GM10248 (cell line): Measurements from ENCODE around the gene RUSF1.
A peak's percentile ranks its signal among the peaks of the same experiment; 100 is the strongest.

Source experiments
- CTCF ChIA-PET: fragments of 300-600 bp; sonication (Branson Sonifier 250); formaldehyde crosslinking; extraction: SDS; loops from one replicate; lab custom pipeline; 2021; ENCODE audit warnings: antibody characterized with exemption; lab: Yijun Ruan, JAX
- POLR2A ChIA-PET: fragments of 350-650 bp; sonication (Branson Sonifier 250); formaldehyde crosslinking; extraction: SDS; loops from one replicate; lab custom pipeline; 2020; ENCODE audit warnings: antibody characterized with exemption; lab: Yijun Ruan, JAX
- DNase-seq: peaks from one replicate; pipeline ENCODE4 v3.0.0; 2012; ENCODE audit errors: extremely low spot score
- TF ChIP-seq, protein P1 (sequence below): IDR thresholded peaks from 2 replicates; pipeline ENCODE4 v1.5.1; 2012; ENCODE audit warnings: mild to moderate bottlenecking, low read depth; ENCODE audit errors: extremely low read depth, missing control alignments, control extremely low read depth

Gene RUSF1

DNA sequence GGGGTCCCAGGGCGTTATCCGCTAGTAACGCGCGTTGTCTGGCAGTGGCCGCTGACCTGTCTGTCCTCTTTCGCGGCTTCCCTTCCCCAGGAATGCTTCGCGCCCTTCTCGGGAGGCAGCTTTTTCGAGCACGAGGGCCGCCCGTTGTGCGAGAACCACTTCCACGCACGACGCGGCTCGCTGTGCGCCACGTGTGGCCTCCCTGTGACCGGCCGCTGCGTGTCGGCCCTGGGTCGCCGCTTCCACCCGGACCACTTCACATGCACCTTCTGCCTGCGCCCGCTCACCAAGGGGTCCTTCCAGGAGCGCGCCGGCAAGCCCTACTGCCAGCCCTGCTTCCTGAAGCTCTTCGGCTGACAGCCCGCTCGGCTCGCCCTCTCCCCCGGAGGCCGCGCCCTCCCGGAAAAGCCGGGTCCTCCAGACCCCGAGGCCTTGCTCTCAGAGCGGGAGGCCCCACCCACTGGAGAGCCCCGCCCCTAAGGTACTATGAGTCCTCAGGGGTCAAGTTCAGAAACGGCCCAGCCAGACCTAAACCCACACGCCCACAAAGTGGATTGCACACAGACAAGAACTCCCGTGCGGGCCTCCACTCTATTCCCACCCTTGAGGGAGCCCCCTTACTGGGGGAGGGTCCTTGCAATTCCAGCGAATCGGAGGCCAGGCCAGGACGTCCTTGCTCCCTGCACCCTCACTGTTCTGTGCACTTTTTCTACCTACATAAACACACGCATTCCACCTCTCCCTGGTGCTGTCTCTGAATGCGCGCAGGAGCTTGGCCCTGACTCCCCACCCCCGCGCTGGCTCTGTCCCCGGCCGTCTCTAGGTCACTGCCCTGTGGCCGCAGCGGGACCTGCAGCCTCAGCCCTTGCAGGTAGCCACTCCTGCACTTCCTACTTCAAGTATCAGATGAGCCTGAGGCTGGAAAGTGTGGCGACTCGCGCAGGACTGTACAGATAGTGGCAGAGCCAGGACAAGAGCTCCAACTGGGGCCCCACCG lies 30.7 kb downstream of the RUSF1 start:
- TF ChIP-seq, protein P1, sequence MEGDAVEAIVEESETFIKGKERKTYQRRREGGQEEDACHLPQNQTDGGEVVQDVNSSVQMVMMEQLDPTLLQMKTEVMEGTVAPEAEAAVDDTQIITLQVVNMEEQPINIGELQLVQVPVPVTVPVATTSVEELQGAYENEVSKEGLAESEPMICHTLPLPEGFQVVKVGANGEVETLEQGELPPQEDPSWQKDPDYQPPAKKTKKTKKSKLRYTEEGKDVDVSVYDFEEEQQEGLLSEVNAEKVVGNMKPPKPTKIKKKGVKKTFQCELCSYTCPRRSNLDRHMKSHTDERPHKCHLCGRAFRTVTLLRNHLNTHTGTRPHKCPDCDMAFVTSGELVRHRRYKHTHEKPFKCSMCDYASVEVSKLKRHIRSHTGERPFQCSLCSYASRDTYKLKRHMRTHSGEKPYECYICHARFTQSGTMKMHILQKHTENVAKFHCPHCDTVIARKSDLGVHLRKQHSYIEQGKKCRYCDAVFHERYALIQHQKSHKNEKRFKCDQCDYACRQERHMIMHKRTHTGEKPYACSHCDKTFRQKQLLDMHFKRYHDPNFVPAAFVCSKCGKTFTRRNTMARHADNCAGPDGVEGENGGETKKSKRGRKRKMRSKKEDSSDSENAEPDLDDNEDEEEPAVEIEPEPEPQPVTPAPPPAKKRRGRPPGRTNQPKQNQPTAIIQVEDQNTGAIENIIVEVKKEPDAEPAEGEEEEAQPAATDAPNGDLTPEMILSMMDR: no peak
- peak; percentile 62 for DNase-seq
- ChIA-PET POLR2A (interaction anchor here (1.0 kb wide), 1 partner anchor 18 kb away, joined by 3 read pairs; the partner anchor contains the start of gene ARMC5), CTCF (interaction anchor here (1.1 to 4.3 kb wide), 3 partner anchors 14 to 19 kb away, joined by 3 to 21 read pairs (median 4); partner anchors contain the start of gene ARMC5)

DNA sequence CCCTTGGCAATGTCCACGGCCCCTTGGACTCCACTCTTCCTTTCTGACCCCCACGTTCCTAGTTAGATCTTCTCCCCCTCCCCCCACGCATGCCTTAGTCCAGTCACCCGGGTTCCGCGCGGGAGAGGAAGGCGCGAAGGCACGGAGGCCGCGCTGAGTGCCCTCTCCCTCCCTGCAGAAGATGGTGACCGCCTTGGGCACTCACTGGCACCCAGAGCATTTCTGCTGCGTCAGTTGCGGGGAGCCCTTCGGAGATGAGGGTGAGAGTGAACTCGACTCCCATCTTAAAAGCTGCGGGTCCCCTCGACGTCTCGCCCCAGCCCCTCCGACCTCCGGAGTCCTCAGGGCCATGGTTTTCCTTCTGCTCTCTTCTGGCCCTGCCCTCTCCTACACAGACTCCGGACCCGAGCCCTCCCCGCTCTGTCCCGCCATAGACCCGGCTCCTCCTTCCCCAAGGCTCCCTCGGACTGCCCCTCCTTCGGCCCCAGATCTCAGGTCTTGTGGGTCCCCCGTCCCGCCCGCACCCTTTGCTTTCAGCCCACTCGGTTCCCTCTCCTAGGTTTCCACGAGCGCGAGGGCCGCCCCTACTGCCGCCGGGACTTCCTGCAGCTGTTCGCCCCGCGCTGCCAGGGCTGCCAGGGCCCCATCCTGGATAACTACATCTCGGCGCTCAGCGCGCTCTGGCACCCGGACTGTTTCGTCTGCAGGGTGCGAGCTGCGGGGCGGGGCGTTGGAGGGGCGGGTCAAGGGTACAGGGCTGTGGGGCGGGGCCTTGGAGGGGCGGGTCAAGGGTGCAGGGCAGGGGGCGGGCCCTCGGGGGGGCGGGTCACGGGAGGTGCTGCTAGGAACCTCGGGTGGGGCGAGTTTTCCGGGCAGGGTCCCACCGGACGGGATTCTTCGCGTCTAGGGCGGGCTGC lies 31.6 kb downstream of the RUSF1 start:
- CTCF ChIA-PET: interaction anchor here (1.1 to 4.3 kb wide), 5 partner anchors 13 to 392 kb away, joined by 3 to 21 read pairs (median 4); partner anchors contain the start of gene ARMC5
- POLR2A ChIA-PET: interaction anchor here (1.0 kb wide), 1 partner anchor 17 kb away, joined by 3 read pairs; the partner anchor contains the start of gene ARMC5
- DNase-seq: peak; percentile 90
- TF ChIP-seq, protein P1: no peak

DNA sequence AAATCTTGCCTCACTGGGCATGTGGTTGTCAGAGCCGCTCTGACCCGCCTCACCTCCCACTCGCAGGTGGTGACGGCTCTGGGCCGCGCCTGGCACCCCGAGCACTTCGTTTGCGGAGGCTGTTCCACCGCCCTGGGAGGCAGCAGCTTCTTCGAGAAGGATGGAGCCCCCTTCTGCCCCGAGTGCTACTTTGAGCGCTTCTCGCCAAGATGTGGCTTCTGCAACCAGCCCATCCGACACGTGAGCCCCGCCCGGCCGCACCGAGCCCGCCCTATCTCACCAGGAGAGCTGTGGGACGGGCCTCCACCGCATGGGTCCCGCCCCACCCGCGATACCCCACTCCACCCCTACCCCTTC lies 32.3 kb downstream of the RUSF1 start:
- DNase-seq: no peak
- ChIA-PET POLR2A (interaction anchor here (0.5 kb wide), 1 partner anchor 293 kb away, joined by 3 read pairs; no protein-coding TSS in a partner anchor), CTCF (interaction anchor here (1.3 to 2.5 kb wide), 2 partner anchors 16 to 393 kb away, joined by 4 to 18 read pairs; partner anchors contain the start of gene ARMC5)
- TF ChIP-seq, protein P1: no peak

DNA sequence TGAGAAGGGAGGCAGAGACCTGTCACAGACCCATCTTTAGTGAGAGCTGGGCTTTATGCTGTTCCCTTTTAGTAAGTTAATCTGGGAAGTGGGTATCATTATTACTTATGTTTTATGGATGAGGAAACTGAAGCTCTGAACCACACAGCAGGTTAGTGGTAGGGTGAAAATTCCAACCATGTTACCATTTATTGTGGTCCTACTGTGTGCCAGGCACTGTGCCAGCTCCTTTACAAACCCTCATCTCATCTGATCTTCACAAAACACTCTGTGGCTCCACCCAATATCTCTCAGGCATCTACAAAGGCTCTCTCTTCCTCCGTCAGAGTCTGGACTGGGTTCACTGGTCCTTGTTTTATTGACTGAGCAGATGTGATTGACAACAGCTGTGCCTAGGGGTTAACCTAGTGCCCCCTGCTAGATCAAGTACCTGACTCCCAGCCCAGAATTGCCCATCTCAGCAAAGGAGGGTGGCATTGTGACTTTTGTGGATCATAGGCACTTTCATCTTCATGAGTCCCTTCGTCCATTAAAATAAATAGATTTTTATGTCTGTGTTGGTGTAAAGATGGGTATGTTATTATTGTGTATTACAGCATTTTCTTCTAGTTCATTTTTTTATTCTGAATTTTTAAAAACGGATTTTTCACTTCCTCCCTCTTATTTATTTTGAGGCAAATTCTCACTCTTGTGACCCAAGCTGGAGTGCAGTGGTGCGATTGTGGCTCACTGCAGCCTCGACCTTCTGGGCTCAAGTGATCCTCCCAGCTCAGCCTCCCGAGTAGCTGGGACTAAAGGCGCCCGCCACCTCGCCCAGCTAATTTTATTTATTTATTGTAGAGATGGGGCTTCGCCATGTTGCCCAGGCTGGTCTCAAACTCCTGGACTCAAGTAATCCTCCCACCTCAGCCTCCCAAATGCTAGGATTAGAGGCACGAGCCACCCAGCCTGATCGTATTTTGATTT lies 33.1 kb downstream of the RUSF1 start:
- DNase-seq: no peak
- TF ChIP-seq, protein P1: no peak
- ChIA-PET CTCF (interaction anchor here (0.8 to 2.5 kb wide), 3 partner anchors 13 to 394 kb away, joined by 4 to 18 read pairs (median 4); partner anchors contain the start of gene ARMC5), POLR2A (interaction anchor here (0.5 to 1.1 kb wide), 2 partner anchors 12 to 292 kb away, joined by 3 read pairs; no protein-coding TSS in a partner anchor)

DNA sequence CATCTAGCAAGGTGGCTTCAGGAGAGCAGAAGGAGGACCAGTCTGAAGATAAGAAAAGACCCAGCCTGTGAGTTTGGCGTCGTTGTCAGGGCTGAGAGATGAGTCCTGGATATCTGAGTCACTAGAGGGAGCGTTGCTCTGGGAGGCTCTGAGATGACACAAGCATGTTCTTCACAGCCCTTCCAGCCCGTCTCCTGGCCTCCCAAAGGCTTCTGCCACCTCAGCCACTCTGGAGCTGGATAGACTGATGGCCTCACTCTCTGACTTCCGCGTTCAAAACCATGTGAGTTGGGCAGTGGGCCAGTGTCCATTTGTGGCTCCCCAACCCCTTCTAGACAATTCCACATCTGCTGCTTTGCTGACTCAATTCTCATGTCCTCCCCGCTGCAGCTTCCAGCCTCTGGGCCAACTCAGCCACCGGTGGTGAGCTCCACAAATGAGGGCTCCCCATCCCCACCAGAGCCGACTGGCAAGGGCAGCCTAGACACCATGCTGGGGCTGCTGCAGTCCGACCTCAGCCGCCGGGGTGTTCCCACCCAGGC lies 33.9 kb downstream of the RUSF1 start:
- DNase-seq: no peak
- ChIA-PET CTCF (interaction anchor here (0.8 to 2.5 kb wide), 2 partner anchors 12 to 14 kb away, joined by 4 to 18 read pairs; partner anchors contain the start of gene ARMC5), POLR2A (interaction anchor here (1.1 kb wide), 1 partner anchor 13 kb away, joined by 3 read pairs; no protein-coding TSS in a partner anchor)
- TF ChIP-seq, protein P1: no peak
